Neuronal stem cell (in vitro differentiated cells): Measurements from ENCODE around the gene CCDC102A.

Experiments used
- DNase-seq: peaks from one replicate; pipeline ENCODE4 v3.0.0-alpha.2; 2013; ENCODE audit warnings: low spot score
- H2AFZ ChIP-seq: one replicate; pipeline ENCODE4 v1.6.1; 2013; ENCODE audit warnings: mild to moderate bottlenecking, low read length, inconsistent platforms
- H2AK5ac ChIP-seq: 2 replicates; pipeline ENCODE4 v1.6.1; 2013; ENCODE audit warnings: low read depth, mild to moderate bottlenecking, inconsistent platforms, low read length, moderate library complexity, mixed read lengths
- H2BK120ac ChIP-seq: 2 replicates; pipeline ENCODE4 v1.6.1; 2013; ENCODE audit warnings: low read depth, mild to moderate bottlenecking, inconsistent platforms, low read length, moderate library complexity, mixed read lengths
- H2BK12ac ChIP-seq: one replicate; pipeline ENCODE4 v1.6.1; 2013; ENCODE audit warnings: low read length, inconsistent platforms
- H2BK15ac ChIP-seq: 2 replicates; pipeline ENCODE4 v1.6.1; 2013; ENCODE audit warnings: mild to moderate bottlenecking, low read length, inconsistent platforms, mixed read lengths
- H2BK5ac ChIP-seq: one replicate; pipeline ENCODE4 v1.6.1; 2013; ENCODE audit warnings: inconsistent platforms, mild to moderate bottlenecking, low read length, moderate library complexity
- H3K14ac ChIP-seq: one replicate; pipeline ENCODE4 v1.6.1; 2013; ENCODE audit warnings: low read length, inconsistent platforms
- H3K18ac ChIP-seq: 2 replicates; pipeline ENCODE4 v1.6.1; 2013; ENCODE audit warnings: low read length, inconsistent platforms
- H3K23ac ChIP-seq: 2 replicates; pipeline ENCODE4 v1.6.1; 2013; ENCODE audit warnings: low read depth, mild to moderate bottlenecking, mixed read lengths, low read length, inconsistent platforms; ENCODE audit not compliant: poor library complexity
- H3K27ac ChIP-seq: replicated peaks from 3 replicates; pipeline ENCODE4 v1.5.1; 2013; ENCODE audit warnings: low read length, inconsistent platforms
- H3K27me3 ChIP-seq, 3 experiments: 2 replicates each; pipeline ENCODE4 v1.6.1; 2013; ENCODE audit warnings: low read length in 3 of 3, mild to moderate bottlenecking in 2 of 3, inconsistent platforms in 1 of 3, low read depth in 1 of 3, mixed read lengths in 1 of 3, moderate library complexity in 1 of 3; ENCODE audit not compliant: control insufficient read depth in 3 of 3, insufficient read depth in 3 of 3
- H3K36me3 ChIP-seq, 2 donors: replicated peaks in 1 of 2; 2 replicates each; pipeline ENCODE4 v1.6.1; 2013; ENCODE audit warnings: low read length in 2 of 2; ENCODE audit not compliant: control insufficient read depth in 2 of 2, insufficient read depth in 2 of 2
- H3K4ac ChIP-seq: 2 replicates; pipeline ENCODE4 v1.6.1; 2013; ENCODE audit warnings: inconsistent platforms, mild to moderate bottlenecking, low read length, moderate library complexity
- H3K4me1 ChIP-seq, 2 donors: 1 replicate in 1 of 2; 2 replicates in 1 of 2; pipeline ENCODE4 v1.6.1; 2013; ENCODE audit warnings: low read length in 2 of 2, low read depth in 1 of 2; ENCODE audit not compliant: control insufficient read depth in 2 of 2, insufficient read depth in 1 of 2
- H3K4me2 ChIP-seq: one replicate; pipeline ENCODE4 v1.6.1; 2013; ENCODE audit warnings: mild to moderate bottlenecking, low read length, inconsistent platforms; ENCODE audit not compliant: insufficient read depth, poor library complexity, severe bottlenecking
- H3K4me3 ChIP-seq, 2 donors: 2 replicates each; pipeline ENCODE4 v1.5.1; 2013; ENCODE audit warnings: low read length in 2 of 2, mild to moderate bottlenecking in 2 of 2, inconsistent platforms in 1 of 2, moderate library complexity in 1 of 2
- H3K79me1 ChIP-seq: one replicate; pipeline ENCODE4 v1.6.1; 2013; ENCODE audit warnings: low read depth, mild to moderate bottlenecking, inconsistent platforms, low read length, moderate library complexity
- H3K9ac ChIP-seq: one replicate; pipeline ENCODE4 v1.6.1; 2013; ENCODE audit warnings: mild to moderate bottlenecking, low read depth, low read length, inconsistent platforms; ENCODE audit not compliant: poor library complexity
- H3K9me3 ChIP-seq, 2 donors: replicated peaks in 1 of 2; 2 replicates each; pipeline versions ENCODE3 to v1.6.1; 2013; ENCODE audit warnings: low read length in 2 of 2, mild to moderate bottlenecking in 2 of 2, inconsistent platforms in 1 of 2, low read depth in 1 of 2, mixed read lengths in 1 of 2, moderate library complexity in 1 of 2; ENCODE audit not compliant: control insufficient read depth in 2 of 2, insufficient read depth in 1 of 2
- H4K8ac ChIP-seq: one replicate; pipeline ENCODE4 v1.6.1; 2013; ENCODE audit warnings: low read depth, mild to moderate bottlenecking, inconsistent platforms, low read length, moderate library complexity
- H4K91ac ChIP-seq: one replicate; pipeline ENCODE4 v1.6.1; 2013; ENCODE audit warnings: low read length, low read depth, mild to moderate bottlenecking, inconsistent platforms; ENCODE audit not compliant: poor library complexity
- WGBS, 2 donors: extraction: QIAGEN DNeasy Blood & Tissue Kit; methylation state at CpG; one replicate each; pipeline ENCODE4 v1.1.7; 2013; ENCODE audit warnings: missing lambda C conversion rate in 2 of 2, mixed read lengths in 1 of 2; ENCODE audit not compliant: insufficient read length in 2 of 2, insufficient replicate concordance in 1 of 2; ENCODE audit errors: extremely low coverage in 2 of 2; 5-methylcytosine and 5-hydroxymethylcytosine counted together

The CCDC102A gene

GRCh38 chr16:57471852-57472664 is 64.3 kb downstream of the CCDC102A start:
- Histone ChIP-seq H3K14ac (no peak overlapping the region), H3K79me1 (peaks cover 2% of the 10 kb centered on the region), H4K91ac (no peak overlapping the region), H3K9me3 (no peaks in the 10 kb centered on the region), H3K4me1 (peaks cover 5 to 9% of the 10 kb centered on the region in 2 donors), H2AK5ac (no peak overlapping the region), H3K4ac (no peak overlapping the region), H3K27ac (no peak overlapping the region), H3K4me3 (no peak overlapping the region), H3K27me3 (no peaks in the 10 kb centered on the region), H2BK12ac (no peak overlapping the region), H2BK120ac (no peak overlapping the region), H3K4me2 (no peak overlapping the region), H3K18ac (no peak overlapping the region), H2BK15ac (no peak overlapping the region), H4K8ac (no peak overlapping the region), H2AFZ (no peak overlapping the region), H3K36me3 (peaks cover 51 to 70% of the 10 kb centered on the region in 2 donors), H3K23ac (no peak overlapping the region), H3K9ac (no peak overlapping the region), H2BK5ac (no peak overlapping the region)
- DNase-seq = no peak
- WGBS, 2 donors = no CpG with 5 or more reads among the region's 10 CpGs

GRCh38 chr16:57471209-57471608 is 65.2 kb downstream of the CCDC102A start:
- peaks cover 3% of the 10 kb centered on the region in 2 donors for H3K4me1 ChIP-seq
- no peak overlapping the region for H4K91ac ChIP-seq
- DNase-seq = no peak
- H3K4me3 ChIP-seq = no peak overlapping the region
- H4K8ac ChIP-seq = no peak overlapping the region
- WGBS, 2 donors = no CpG with 5 or more reads among the region's 1 CpG
- H3K4me2 ChIP-seq = no peak overlapping the region
- H2AFZ ChIP-seq = no peak overlapping the region
- H3K27ac ChIP-seq = no peak overlapping the region
- H3K79me1 ChIP-seq = no peaks in the 10 kb centered on the region
- no peak overlapping the region for H2BK5ac ChIP-seq
- peaks cover 55 to 78% of the 10 kb centered on the region in 2 donors for H3K36me3 ChIP-seq
- H3K18ac ChIP-seq = no peak overlapping the region
- no peak overlapping the region for H2AK5ac ChIP-seq
- no peak overlapping the region for H3K4ac ChIP-seq
- H2BK12ac ChIP-seq = no peak overlapping the region
- no peaks in the 10 kb centered on the region for H3K9me3 ChIP-seq
- H3K27me3 ChIP-seq = no peaks in the 10 kb centered on the region
- no peak overlapping the region for H3K14ac ChIP-seq
- no peak overlapping the region for H3K9ac ChIP-seq
- H2BK15ac ChIP-seq = no peak overlapping the region
- no peak overlapping the region for H2BK120ac ChIP-seq
- H3K23ac ChIP-seq = no peak overlapping the region

- H3K18ac ChIP-seq = no peak overlapping the region
- no peak overlapping the region for H3K23ac ChIP-seq
- H2AK5ac ChIP-seq = no peak overlapping the region
- H2BK12ac ChIP-seq = no peak overlapping the region
- no peak overlapping the region for H4K91ac ChIP-seq
- no peak overlapping the region for H3K27ac ChIP-seq
- H2AFZ ChIP-seq = no peak overlapping the region
- no peaks in the 10 kb centered on the region for H3K27me3 ChIP-seq
- no peak overlapping the region for H3K9ac ChIP-seq
- H3K4ac ChIP-seq = no peak overlapping the region
- no peak overlapping the region for H2BK5ac ChIP-seq
- H3K79me1 ChIP-seq = no peaks in the 10 kb centered on the region
- H2BK120ac ChIP-seq = no peak overlapping the region
- no peaks in the 10 kb centered on the region for H3K4me1 ChIP-seq
- H3K9me3 ChIP-seq = no peaks in the 10 kb centered on the region
- no peak overlapping the region for H3K14ac ChIP-seq
- no peak for DNase-seq
- no peak overlapping the region for H4K8ac ChIP-seq
- H3K4me3 ChIP-seq = no peak overlapping the region
- H2BK15ac ChIP-seq = no peak overlapping the region
- H3K36me3 ChIP-seq = peaks cover 60 to 83% of the 10 kb centered on the region in 2 donors
- WGBS, 2 donors = no CpG with 5 or more reads among the region's 6 CpGs
- H3K4me2 ChIP-seq = no peak overlapping the region
Measured at GRCh38 chr16:57470711-57471110, 65.7 kb downstream of the CCDC102A start.

GRCh38 chr16:57469917-57470470 is 66.4 kb downstream of the CCDC102A start:
- Histone ChIP-seq H3K79me1 (no peaks in the 10 kb centered on the region), H4K91ac (no peak overlapping the region), H3K9me3 (no peaks in the 10 kb centered on the region), H3K27me3 (no peaks in the 10 kb centered on the region), H2AK5ac (no peak overlapping the region), H3K27ac (no peak overlapping the region), H3K4ac (no peak overlapping the region), H3K9ac (no peak overlapping the region), H2AFZ (no peak overlapping the region), H3K14ac (no peak overlapping the region), H3K18ac (no peak overlapping the region), H2BK12ac (no peak overlapping the region), H4K8ac (no peak overlapping the region), H2BK15ac (no peak overlapping the region), H3K4me2 (no peak overlapping the region), H2BK5ac (no peak overlapping the region), H3K4me1 (no peaks in the 10 kb centered on the region), H2BK120ac (no peak overlapping the region), H3K4me3 (no peak overlapping the region), H3K23ac (no peak overlapping the region), H3K36me3 (peaks cover 63 to 90% of the 10 kb centered on the region in 2 donors)
- no CpG with 5 or more reads among the region's 9 CpGs for WGBS, 2 donors
- DNase-seq = no peak
